NCI-H460 (cell line): Measurements from ENCODE around the gene MYOC. TPM values are rescaled to one million over a fixed set of nuclear protein-coding genes. Genes with fewer than 3 reads are reported as not detected.
A peak's percentile ranks its signal among the peaks of the same experiment; 100 is the strongest.
"Not testable (repeated sequence)": the region's sequence is repeated elsewhere in the genome, so short reads cannot be mapped to it uniquely, and the experiment has no call there.

Experiments used
- DNase-seq: peaks from one replicate; pipeline ENCODE4 v3.0.0-alpha.2; 2016; ENCODE audit warnings: low read depth; ENCODE audit errors: extremely low read depth
- polyA plus RNA-seq: library from polyadenylated mRNA; depleted of rRNA; stranded (reverse); fragments of >200 nt; gene quantifications from 2 replicates; pipeline ENCODE4 v1.2.3, GENCODE V29; 2014; cell fraction: nucleus; rRNA removed
- total RNA-seq: library from RNA; depleted of rRNA; stranded (reverse); fragments of >200 nt; shearing (Covaris generic); gene quantifications from 2 replicates; pipeline ENCODE4 v1.2.3, GENCODE V29; 2014; rRNA removed

Gene MYOC
- total RNA-seq, result not detected in 2 replicates
- not detected in 2 replicates for polyA plus RNA-seq

DNA sequence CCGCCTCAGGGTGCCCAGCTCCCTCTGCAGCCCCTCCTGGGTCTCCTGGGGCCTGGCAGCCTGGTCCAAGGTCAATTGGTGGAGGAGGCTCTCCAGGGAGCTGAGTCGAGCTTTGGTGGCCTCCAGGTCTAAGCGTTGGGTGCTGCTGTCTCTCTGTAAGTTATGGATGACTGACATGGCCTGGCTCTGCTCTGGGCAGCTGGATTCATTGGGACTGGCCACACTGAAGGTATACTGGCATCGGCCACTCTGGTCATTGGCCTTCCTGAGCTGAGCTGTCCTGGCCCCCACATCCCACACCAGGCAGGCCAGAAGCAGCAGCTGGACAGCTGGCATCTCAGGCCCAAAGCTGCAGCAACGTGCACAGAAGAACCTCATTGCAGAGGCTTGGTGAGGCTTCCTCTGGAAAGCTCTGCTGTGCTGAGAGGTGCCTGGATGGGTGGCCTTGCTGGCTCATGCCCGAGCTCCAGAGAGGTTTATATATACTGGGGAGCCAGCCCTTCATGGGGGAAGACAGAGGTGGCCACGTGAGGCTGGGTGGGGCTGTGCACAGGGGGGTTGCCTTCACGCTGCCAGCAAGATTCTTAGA is at the start of gene MYOC:
MYOC (minus strand) TSS at position 455 of the 589 bp plus-strand sequence; CDS start at position 378, 77 bp downstream.
- no peak for DNase-seq

DNA sequence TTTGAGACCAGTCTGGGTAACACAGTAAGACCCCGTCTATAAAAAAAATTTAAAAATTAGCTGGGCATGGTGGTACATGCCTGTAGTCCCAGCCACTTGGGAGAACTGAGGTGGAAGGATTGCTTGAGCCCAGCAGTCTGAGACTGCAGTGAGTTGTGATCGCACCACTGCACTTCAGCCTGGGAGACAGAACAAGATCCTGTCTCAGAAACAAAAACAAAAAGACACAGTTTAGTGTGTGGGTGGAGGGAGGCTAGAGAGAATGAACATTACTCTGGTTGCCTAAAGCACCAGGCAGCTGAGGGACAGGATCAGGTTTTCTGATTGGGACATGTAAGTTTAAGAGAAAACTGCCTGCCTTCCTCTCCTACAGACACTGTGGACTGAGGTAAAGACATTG is 47.0 kb upstream of the MYOC start:
- no peak for DNase-seq

- not testable (repeated sequence) for DNase-seq
Observed at GRCh38 chr1:171695772-171696171, 43.3 kb upstream of the MYOC start.

DNA sequence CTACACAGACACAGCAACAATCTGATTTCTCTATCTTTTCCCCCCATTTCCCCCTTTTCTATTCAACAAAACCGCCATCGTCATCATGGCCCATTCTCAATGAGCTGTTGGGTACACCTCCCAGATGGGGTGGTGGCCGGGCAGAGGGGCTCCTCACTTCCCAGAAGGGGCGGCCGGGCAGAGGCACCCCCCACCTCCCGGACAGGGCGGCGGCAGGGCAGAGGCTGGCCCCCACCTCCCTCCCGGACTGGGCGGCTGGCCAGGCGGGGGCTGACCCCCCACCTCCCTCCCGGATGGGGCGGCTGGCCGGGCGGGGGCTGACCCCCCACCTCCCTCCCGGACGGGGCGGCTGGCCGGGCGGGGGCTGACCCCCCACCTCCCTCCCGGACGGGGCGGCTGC is 41.1 kb upstream of the MYOC start:
- DNase-seq, result not testable (repeated sequence)

DNA sequence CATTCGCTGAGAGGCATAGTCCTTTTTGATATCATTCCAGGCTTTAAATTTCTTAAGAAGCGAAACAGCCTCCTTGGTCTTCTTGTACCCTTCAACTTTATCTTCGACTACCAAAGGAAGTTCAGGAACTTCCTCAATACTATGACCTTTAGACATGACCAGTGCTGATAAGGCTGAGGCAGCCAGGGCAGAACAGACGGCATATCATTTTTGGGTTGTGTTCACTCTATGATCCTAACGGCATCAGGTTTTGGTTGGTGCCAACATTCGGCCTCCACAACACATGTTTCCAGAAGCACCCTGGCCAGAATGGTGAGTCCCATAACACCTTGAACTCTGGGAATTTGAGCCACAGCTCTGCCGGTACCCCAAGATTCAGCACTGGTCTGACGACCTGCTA is 31.4 kb upstream of the MYOC start:
- DNase-seq, result no peak

- DNase-seq, result no peak
Observed at GRCh38 chr1:171680339-171680738, 27.9 kb upstream of the MYOC start.

- DNase-seq, result no peak
Observed at GRCh38 chr1:171676823-171677222, 24.3 kb upstream of the MYOC start.

GRCh38 chr1:171674431-171675405 is 22.2 kb upstream of the MYOC start:
- DNase-seq, result no peak

DNA sequence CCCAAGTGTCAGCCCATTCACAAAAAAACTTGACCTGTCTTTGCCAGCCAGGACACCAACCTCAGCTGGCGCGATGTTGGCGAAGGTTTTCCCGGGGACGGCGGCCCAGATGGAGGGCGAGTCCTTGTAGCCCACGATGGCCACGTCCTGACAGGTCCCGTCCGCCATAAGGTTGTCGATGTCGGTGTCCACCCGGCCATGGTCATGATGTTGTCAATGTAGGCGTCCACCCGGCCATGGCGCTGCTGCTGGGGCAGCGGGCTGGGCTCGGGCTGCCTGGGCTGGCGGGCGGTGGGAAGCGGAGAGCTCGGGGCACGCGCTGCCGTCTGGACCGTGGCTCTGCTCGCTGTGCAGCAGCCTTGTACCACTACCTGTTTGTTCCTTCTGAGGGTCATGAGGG is 18.3 kb upstream of the MYOC start:
- no peak for DNase-seq

- DNase-seq, result no peak
Observed at GRCh38 chr1:171668372-171668771, 15.9 kb upstream of the MYOC start.

- DNase-seq, result no peak
Observed at GRCh38 chr1:171666114-171666769, 13.8 kb upstream of the MYOC start.

GRCh38 chr1:171664976-171665375 is 12.5 kb upstream of the MYOC start:
- DNase-seq, result no peak

GRCh38 chr1:171663854-171664575 is 11.5 kb upstream of the MYOC start:
- no peak for DNase-seq

DNA sequence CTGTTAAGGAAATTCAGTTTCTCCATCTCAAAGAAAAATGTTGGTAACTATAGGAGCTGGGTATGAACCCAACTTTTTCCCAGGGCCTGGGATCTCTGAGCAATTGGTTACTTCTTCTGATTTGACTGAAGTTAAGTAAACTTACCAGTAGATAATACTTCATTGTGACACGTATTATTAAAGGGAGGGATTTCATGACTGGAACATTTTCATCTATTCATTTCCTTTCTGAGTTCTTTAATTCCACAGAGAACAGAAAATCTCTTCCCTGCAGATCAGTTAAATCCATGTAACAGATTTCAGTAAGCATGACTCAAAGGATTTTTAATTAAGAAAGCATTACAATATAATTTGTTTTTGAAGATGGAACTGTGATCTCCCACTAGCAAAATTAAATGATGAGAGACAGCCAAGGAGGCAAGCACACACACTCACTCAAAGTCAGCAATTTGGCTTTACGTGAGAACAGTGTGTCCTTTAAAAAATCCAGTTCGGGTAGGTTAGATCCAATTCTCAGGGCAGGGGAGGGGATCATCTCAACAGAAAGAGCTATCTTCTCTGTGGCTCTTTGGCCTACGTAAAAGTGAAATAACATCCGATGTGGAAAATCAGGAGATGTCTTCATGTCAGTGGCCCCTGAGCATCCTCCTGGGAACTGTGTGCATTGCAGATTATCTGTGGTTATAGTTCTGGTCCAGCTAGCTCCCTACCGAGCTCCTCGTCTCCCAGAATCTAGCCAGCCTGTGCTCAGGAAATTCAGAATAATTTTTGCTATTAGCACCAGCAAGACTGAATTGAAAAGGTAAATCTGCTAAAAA is 10.8 kb upstream of the MYOC start:
- DNase-seq, result no peak

- DNase-seq, result no peak
Observed at GRCh38 chr1:171661076-171661650, 8.7 kb upstream of the MYOC start.

- DNase-seq, result not testable (repeated sequence)
Observed at GRCh38 chr1:171656206-171656605, 3.7 kb upstream of the MYOC start.

DNA sequence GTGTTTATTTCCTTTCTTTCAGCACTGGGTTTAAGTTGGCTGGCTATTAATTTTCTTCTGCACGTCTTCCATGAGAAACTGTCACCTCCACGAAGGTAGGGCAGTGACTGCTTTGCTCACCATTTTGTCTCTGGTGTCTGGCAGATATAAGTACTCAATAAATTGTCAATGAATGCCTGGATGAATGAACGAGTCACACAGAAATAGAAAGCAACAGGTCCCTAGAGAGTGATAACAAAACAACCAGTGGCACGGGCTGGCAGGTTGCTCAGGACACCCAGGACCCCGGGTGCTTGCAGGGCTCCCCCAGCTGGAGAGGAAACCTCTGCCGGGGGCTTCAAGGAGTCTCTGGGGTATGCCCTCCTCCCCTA is 3.2 kb upstream of the MYOC start:
- DNase-seq, result no peak

DNA sequence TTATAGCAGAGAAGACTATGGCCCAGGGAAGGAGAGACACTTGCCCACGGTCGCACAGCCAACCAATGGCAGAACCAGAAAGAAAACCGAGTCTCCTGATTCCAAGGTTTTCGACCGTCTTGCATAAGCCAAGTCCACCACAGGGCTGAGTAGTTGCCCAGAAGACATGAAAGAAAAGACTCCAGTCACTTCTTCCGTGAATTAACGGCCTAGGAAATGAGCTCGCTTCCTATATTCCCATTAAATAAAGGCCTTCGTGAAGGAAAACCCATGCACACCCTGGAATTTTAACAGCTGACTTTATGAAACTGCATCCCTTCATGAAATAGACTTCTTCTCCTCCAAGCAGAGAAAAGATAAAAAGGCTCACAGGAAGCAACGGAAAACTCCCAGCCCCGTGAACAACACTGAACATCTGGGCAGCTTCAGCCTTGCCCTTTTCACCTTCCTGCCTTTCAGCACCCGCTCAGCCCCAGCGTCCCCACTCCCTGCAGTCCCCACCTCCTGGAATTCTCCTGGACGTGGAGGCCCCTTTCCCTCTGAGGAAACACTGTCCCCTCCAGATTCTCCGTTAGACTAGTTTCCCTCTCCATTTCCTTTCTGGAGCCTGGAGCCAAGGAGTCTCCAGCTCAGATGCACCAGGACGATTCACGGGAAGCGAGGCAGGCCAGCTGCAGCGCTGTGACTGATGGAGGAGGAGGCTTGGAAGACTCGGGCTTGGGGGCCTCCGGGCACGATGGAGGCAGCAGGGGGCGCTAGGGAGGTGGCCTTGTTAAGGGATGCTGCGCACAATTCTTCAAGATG is 2.7 kb upstream of the MYOC start:
- peak; percentile 29 for DNase-seq
